Measurements from ENCODE around the gene PITX2. TPM values are rescaled to one million over a fixed set of nuclear protein-coding genes. Genes with fewer than 3 reads are reported as not detected.

PITX2 gene
- total RNA-seq, 1 donor from 2014 or later = not detected

DNA sequence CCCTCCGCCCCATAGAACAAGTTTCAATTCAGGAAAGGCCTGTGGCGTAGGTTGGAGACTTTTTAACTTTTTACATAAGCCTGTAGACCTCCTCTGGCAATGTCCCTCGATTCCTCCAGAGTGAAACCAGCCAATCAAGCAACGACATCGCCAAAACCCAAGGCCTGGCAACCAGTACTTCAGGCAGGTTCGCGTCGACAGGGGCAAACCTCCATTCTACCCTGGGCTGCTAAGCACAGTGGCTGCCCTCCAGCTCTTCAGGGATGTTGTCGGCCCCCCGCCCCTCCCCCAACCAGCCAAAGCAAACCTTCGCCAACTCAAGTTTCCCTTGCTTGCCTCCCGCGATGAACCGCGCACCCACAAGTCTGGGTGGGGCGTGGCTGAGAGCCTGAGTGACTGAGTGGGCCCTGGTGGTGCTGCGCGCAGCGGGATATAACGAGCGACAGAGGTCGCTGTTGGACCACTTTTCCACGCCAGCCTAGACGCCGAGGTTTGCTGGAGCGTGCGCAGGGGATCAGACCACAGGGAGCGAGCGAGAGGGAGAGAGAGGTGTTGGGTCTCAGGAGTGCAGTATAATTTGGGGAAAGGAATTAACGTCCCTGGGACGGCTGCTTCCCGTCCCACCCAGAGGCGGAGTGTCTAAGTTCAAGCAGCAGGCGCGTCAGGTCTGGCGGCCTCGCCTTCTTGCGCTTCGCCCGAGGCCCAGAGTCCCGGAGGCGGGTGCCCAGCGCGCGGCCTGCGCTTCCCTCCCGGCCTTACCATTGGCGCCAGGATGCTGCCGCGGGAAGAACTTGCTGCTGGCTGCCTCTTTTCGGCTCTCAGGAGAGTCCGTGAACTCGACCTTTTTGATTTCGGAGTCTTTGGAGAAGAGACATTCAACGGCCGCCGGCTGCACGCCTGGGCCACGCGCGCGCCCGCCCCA lies 9.0 kb upstream of the PITX2 start:
- intact Hi-C loops (cut with DNase I) = loop anchor here (5.0 to 10.0 kb wide), 2 partner anchors 650 to 1003 kb away; no protein-coding TSS in a partner anchor
- peaks cover 27% of the 10 kb centered on the region for H3K27me3 ChIP-seq

DNA sequence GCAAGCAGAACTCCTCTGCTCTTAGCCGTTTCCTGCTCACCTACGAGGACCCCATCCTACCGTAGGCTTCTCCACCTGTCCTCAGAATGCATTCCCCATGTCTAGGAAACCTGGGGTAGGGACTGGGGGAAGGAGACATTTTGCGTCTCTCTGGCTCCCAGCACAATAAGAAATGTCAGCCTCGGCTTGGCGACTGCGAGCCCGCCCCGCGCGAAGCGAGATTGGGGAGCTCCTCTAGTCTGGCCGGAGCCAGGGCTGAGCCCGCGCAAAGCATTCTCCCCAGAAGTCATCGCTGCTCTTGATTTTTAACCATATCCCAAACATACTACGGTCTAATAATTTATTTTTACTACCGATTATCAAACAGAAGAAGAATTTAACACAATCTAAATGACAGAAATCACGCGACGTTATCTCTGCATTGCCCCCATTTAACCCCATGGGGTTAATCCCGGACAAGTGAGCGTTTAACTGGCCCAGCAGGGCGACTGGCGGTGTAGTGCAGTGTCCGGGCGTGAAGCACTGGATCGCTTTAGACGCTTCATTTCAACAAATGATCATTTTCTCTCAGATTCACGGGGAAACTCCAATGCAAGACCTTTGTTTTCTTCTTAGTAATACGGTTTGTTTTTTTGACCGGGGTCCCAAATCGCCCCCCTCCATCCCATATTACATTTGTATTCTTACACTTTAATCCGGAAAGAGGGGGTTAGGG lies 8.0 kb upstream of the PITX2 start:
- Histone ChIP-seq H3K27ac (no peak overlapping the region), H3K4me3 (no peak overlapping the region), H3K9me3 (no peaks in the 10 kb centered on the region), H3K36me3 (no peaks in the 10 kb centered on the region), H3K4me1 (peaks cover 9 to 10% of the 10 kb centered on the region in 2 donors), H3K27me3 (peaks cover 27% of the 10 kb centered on the region)
- TF ChIP-seq, protein P1, sequence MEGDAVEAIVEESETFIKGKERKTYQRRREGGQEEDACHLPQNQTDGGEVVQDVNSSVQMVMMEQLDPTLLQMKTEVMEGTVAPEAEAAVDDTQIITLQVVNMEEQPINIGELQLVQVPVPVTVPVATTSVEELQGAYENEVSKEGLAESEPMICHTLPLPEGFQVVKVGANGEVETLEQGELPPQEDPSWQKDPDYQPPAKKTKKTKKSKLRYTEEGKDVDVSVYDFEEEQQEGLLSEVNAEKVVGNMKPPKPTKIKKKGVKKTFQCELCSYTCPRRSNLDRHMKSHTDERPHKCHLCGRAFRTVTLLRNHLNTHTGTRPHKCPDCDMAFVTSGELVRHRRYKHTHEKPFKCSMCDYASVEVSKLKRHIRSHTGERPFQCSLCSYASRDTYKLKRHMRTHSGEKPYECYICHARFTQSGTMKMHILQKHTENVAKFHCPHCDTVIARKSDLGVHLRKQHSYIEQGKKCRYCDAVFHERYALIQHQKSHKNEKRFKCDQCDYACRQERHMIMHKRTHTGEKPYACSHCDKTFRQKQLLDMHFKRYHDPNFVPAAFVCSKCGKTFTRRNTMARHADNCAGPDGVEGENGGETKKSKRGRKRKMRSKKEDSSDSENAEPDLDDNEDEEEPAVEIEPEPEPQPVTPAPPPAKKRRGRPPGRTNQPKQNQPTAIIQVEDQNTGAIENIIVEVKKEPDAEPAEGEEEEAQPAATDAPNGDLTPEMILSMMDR (IDR thresholded peaks at IDR 0.05) = no peak
- intact Hi-C loops (cut with DNase I) = loop anchor here (5.0 to 10.0 kb wide), 2 partner anchors 651 to 1004 kb away; no protein-coding TSS in a partner anchor
- no peak for DNase-seq (ENCODE audit: low spot score in 2 of 2)

More for the DNA sequence above, 9.0 kb upstream of the PITX2 start:
- no peak for DNase-seq (ENCODE audit: low spot score in 2 of 2)
- Histone ChIP-seq H3K9me3 (no peaks in the 10 kb centered on the region), H3K27ac (no peak overlapping the region), H3K4me1 (peaks cover 10 to 12% of the 10 kb centered on the region in 2 donors), H3K36me3 (no peaks in the 10 kb centered on the region), H3K4me3 (peak overlapping the region; percentile 31 to 50)
- TF ChIP-seq, protein P1 (IDR thresholded peaks at IDR 0.05) = peak; percentile 26 to 62 (median 28)

DNA sequence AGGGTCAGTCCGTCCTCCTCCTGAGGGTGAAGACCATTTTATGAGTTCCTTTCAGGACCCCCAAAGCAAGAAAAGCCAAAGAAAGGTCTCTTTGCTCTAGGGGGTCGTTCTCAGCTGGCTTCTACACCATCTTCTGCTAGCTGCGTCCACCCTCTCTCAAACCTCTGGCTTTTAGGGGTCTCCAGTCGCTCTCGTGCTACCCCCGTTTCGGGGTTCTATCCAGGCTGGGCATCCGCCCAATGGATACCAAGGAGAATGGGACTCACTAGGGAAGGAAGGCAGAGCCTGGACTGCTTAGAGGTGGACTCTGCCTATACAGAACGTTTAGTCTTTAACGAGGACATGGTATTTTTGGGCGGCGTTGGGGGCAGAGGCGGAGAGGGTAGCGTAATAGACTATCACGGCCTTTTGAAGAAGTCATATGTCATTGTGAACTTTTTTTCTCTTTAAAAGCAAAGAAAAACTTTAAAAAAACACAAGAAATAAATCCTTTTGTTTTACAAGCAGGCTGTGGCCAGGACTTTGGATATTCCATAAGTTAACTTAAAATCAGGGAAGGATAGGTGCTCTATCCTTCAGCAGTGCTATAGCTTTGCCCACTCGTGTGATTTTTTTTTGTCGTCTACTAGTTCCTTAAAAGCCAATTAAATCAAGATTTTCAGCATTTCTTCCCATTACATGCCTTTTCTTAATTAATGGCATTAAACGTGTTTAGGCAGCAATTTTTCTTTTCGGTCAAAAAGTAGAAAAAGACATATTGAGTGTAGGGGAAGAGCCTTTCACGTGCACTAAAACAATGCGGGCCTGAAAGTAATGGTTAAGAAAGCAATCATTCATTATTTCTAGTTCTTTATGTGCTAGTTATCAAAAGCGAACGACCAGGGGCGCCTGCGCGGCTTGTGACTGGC lies 7.2 kb upstream of the PITX2 start:
- peaks cover 27% of the 10 kb centered on the region for H3K27me3 ChIP-seq
- no peak overlapping the region for H3K4me3 ChIP-seq
- no peak for DNase-seq (ENCODE audit: low spot score in 2 of 2)
- TF ChIP-seq, protein P1 (IDR thresholded peaks at IDR 0.05) = no peak
- H3K36me3 ChIP-seq = no peaks in the 10 kb centered on the region
- H3K27ac ChIP-seq = no peak overlapping the region
- intact Hi-C loops (cut with DNase I) = loop anchor here (5.0 to 10.0 kb wide), 2 partner anchors 652 to 1005 kb away; no protein-coding TSS in a partner anchor
- H3K4me1 ChIP-seq = peaks cover 9 to 10% of the 10 kb centered on the region in 2 donors
- no peaks in the 10 kb centered on the region for H3K9me3 ChIP-seq

DNA sequence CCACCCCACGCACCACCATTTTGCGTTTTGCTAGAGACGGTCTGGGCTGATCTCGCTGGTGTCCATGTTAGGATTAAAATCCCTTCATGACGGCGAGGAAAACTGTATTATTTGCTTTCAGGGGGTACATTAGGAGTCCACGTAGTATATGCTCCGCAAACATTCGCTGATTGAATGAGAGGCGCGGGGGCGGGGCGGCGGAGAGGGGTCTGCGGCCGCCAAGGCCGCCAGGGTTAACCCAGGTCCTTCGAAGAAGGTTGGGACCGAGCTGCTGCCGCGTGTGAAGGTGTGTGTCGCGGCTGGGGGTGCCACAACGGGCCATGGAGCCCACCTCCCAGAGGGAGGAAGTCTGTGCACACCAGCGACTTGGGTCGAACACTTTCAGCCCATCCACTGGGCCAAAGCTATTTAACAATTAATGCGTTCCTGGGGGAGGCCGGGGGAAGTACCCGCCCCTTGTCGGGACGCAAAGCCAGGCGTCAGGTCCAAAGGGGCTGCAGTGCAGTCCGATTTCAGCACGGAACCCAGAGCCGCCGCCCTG lies 6.4 kb upstream of the PITX2 start:
- Histone ChIP-seq H3K27me3 (peaks cover 23% of the 10 kb centered on the region), H3K36me3 (no peaks in the 10 kb centered on the region), H3K4me3 (no peak overlapping the region), H3K4me1 (peaks cover 9 to 10% of the 10 kb centered on the region in 2 donors), H3K27ac (no peak overlapping the region), H3K9me3 (no peaks in the 10 kb centered on the region)
- TF ChIP-seq, protein P1 (IDR thresholded peaks at IDR 0.05) = no peak
- intact Hi-C loops (cut with DNase I) = no loop called here
- no peak for DNase-seq (ENCODE audit: low spot score in 2 of 2)
